ENCODE measurements around the gene BBS10. TPM values are rescaled to one million over a fixed set of nuclear protein-coding genes. Genes with fewer than 3 reads are reported as not detected.
"Not testable (repeated sequence)": the region's sequence is repeated elsewhere in the genome, so short reads cannot be mapped to it uniquely, and the experiment has no call there.

BBS10 gene
- total and polyA plus RNA-seq, 10 donors = 5.2 to 15.0 (median 8.7) TPM

- intact Hi-C loops (cut with DNase I; ENCODE audit: low total_unique reads) = no loop called here
- WGBS, 5 donors = 80 to 100% (median 85%) methylated on average over 1 of the region's 1 CpG
- Histone ChIP-seq H3K27me3 (replicated peaks in 1 of 7) (no peaks in the 10 kb centered on the region), H3K4me3 (no peak overlapping the region), H3K4me1 (no peaks in the 10 kb centered on the region), H3K9me3 (peaks cover 0 to 3% (median 0%) of the 10 kb centered on the region in 8 donors), H3K27ac (no peak overlapping the region), H3K36me3 (peaks cover 3 to 99% (median 68%) of the 10 kb centered on the region in 6 donors)
- no peak for TF ChIP-seq POLR2AphosphoS5 (IDR thresholded peaks at IDR 0.05)
- TF ChIP-seq CTCF (IDR thresholded peaks at IDR 0.05 in 8 of 11, conservative IDR thresholded peaks at IDR 0.05 in 3 of 11) = no peak
- no peak for TF ChIP-seq POLR2A (IDR thresholded peaks at IDR 0.05)
- no peak for DNase-seq
Measured at GRCh38 chr12:76374386-76375020, 26.3 kb upstream of the BBS10 start.

- no peak for TF ChIP-seq CTCF (IDR thresholded peaks at IDR 0.05 in 8 of 11, conservative IDR thresholded peaks at IDR 0.05 in 3 of 11)
- TF ChIP-seq POLR2A (IDR thresholded peaks at IDR 0.05) = no peak
- no peak for TF ChIP-seq POLR2AphosphoS5 (IDR thresholded peaks at IDR 0.05)
- peaks cover 3 to 95% (median 54%) of the 10 kb centered on the region in 6 donors for H3K36me3 ChIP-seq
- 97 to 100% (median 97%) methylated on average over 1 of the region's 1 CpG for WGBS, 5 donors
Measured at GRCh38 chr12:76368230-76368629, 20.0 kb upstream of the BBS10 start.

DNA sequence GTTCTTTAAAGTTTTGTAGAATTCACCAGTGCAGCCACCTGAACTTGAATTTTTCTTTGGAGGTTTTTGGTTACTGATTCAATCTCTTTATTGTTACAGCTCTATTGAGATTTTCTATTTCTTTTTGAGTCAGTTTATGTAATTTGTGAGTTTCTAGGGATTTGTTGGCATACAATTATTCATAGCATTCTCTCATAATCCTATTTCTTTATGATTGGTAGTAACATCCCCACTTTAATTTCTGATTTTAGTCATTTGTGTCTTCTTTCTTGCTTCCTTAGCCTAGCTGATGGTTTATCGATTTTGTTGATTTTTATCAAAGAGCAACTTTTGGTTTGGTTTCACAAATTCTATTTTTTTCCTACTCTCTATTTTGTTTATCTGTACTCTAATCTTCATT lies 17.9 kb upstream of the BBS10 start:
- intact Hi-C loops (cut with DNase I; ENCODE audit: low total_unique reads) = no loop called here
- no peak overlapping the region for H3K4me3 ChIP-seq
- TF ChIP-seq POLR2AphosphoS5 (IDR thresholded peaks at IDR 0.05) = no peak
- TF ChIP-seq CTCF (IDR thresholded peaks at IDR 0.05 in 8 of 11, conservative IDR thresholded peaks at IDR 0.05 in 3 of 11) = no peak
- TF ChIP-seq POLR2A (IDR thresholded peaks at IDR 0.05) = no peak
- H3K27ac ChIP-seq = no peak overlapping the region
- H3K9me3 ChIP-seq = peaks cover 0 to 15% (median 9%) of the 10 kb centered on the region in 8 donors
- WGBS, 5 donors = 85 to 97% (median 89%) methylated on average over 1 of the region's 1 CpG
- no peaks in the 10 kb centered on the region for H3K27me3 ChIP-seq (replicated peaks in 1 of 7)
- H3K36me3 ChIP-seq = peaks cover 3 to 85% (median 47%) of the 10 kb centered on the region in 6 donors
- DNase-seq = no peak
- H3K4me1 ChIP-seq = no peaks in the 10 kb centered on the region

More at GRCh38 chr12:76368230-76368629, 20.0 kb upstream of the BBS10 start:
- no peaks in the 10 kb centered on the region for H3K4me1 ChIP-seq
- no peak for DNase-seq
- peaks cover 0 to 15% (median 9%) of the 10 kb centered on the region in 8 donors for H3K9me3 ChIP-seq
- no peak overlapping the region for H3K4me3 ChIP-seq
- intact Hi-C loops (cut with DNase I; ENCODE audit: low total_unique reads) = no loop called here
- H3K27ac ChIP-seq = no peak overlapping the region
- no peaks in the 10 kb centered on the region for H3K27me3 ChIP-seq (replicated peaks in 1 of 7)

DNA sequence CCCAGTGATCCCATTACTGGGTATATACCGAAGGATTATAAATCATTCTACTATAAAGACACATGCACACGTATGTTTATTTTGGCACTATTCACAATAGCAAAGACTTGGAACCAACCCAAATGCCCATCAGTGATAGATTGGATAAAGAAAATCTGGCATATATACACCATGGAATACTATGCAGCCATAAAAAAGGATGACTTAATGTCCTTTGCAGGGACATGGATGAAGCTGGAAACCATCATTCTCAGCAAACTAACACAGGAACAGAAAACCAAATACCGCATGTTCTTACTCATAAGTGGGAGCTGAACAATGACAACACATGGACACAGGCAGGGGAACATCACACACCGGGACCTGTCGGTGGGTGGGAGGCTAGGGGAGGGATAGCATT lies 15.9 kb upstream of the BBS10 start:
- not testable (repeated sequence) for H3K27me3 ChIP-seq (replicated peaks in 1 of 7)
- peaks cover 0 to 84% (median 32%) of the 10 kb centered on the region in 6 donors for H3K36me3 ChIP-seq
- 95 to 96% (median 96%) methylated on average over 5 of the region's 5 CpGs for WGBS, 5 donors

More for the DNA sequence above, 15.9 kb upstream of the BBS10 start:
- peaks cover 0 to 15% (median 9%) of the 10 kb centered on the region in 8 donors for H3K9me3 ChIP-seq
- H3K27ac ChIP-seq; H3K4me3 ChIP-seq; intact Hi-C loops (cut with DNase I; ENCODE audit: low total_unique reads); H3K4me1 ChIP-seq; DNase-seq: not testable (repeated sequence)
